Activated gamma-delta T cell treated with Interleukin-2 at 50 U/mL for 16 hours (primary cell): ENCODE data around the gene TBC1D9.
"Not testable (repeated sequence)": the region's sequence is repeated elsewhere in the genome, so short reads cannot be mapped to it uniquely, and the experiment has no call there.

ENCODE experiments used
- DNase-seq: peaks from one replicate; pipeline ENCODE4 v3.0.0-alpha.2; 2020

The TBC1D9 gene

GRCh38 chr4:140752291-140753068 is 3.7 kb downstream of the TBC1D9 start:
- no peak for DNase-seq

GRCh38 chr4:140750470-140750869 is 5.7 kb downstream of the TBC1D9 start:
- no peak for DNase-seq

GRCh38 chr4:140748171-140748570 is 8.0 kb downstream of the TBC1D9 start:
- DNase-seq = no peak

DNA sequence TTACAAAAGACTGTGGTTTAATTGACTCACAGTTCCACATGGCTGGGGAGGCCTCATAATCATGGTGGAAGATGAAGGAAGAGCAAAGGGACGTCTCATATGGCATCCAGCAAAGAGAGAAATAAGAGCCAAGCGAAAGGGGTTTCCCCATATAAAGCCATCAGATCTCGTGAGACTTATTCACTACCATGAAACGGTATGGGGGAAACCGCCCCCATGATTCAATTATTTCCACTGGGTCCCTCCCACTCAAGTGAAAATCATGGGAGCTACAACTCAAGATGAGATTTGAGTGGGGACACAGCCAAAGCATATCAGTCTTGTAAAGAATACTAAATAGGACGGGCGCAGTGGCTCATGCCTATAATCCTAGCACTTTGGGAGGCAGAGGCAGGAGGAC is 9.6 kb downstream of the TBC1D9 start:
- not testable (repeated sequence) for DNase-seq

DNA sequence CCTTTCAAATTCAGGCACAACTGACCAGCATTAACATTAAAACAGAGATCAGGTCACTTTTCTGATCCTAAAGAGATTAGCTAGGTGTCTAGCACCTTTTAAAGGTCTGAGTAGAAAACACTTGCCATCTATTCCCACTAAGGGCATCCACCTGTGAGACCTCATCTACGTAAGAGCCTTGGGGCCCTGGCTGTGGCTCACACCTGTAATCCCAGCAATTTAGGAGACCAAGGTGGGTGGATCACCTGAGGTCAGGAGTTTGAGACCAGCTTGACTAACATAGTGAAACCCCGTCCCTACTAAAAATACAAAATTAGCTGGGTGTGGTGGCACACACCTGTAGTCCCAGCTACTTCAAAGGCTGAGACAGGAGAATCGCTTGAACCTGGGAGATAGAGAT is 11.8 kb downstream of the TBC1D9 start:
- no peak for DNase-seq

DNA sequence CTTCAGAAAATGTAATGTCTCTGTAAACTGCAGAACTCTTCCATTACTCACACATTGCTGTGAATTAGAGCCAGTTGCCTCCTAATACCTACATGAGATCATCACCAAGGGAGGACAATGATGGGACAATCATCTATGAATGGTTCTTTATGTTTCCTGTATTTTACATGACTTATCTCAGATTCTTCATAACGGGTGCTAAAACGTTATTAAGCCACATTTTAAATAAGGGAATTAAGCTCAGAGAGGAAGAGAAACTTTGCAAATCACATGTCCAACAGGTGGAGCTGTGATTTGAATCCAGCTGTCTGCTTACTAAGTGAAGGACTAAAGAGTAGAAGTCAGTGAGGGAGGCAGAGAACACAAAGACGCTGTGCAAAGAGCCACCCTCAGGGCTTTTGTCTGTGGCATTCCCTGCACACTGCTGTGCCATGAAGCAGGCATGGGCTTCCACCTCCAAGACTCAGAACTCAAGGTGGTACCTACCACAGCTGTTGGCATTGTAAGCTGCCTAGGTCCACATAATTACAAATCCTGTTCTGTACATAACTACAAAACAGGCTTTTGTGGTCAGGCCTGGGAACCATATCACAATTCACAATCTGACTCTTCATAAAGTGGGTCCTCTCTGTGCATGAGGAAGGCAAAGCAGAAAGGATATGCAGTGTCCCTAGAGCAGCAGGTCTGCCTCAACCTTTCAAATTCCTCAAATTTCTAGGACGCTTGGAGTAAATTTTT is 12.8 kb downstream of the TBC1D9 start:
- no peak for DNase-seq

DNA sequence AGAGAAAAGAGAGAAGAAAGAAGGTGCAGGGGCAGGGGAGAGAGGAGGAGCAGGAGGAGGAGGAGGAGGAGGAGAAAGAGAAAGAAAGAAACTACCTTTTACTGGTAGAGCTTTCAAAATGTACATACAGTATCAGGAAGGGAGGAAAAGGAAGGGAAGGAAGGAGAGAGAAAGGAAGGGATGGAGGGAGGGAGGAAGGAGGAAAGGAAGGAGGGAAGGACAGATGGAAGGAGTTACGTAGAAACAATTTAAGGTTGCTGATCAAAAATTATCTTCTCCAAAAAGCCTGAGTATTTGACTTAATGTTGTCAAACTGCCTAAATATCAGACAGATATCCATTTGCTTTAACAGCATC is 13.4 kb downstream of the TBC1D9 start:
- no peak for DNase-seq

- no peak for DNase-seq
These were observed 15.1 kb downstream of the TBC1D9 start for GRCh38 chr4:140740906-140741670.

GRCh38 chr4:140740422-140740821 is 15.8 kb downstream of the TBC1D9 start:
- DNase-seq = no peak

GRCh38 chr4:140739971-140740370 is 16.2 kb downstream of the TBC1D9 start:
- no peak for DNase-seq

GRCh38 chr4:140738139-140738538 is 18.0 kb downstream of the TBC1D9 start:
- no peak for DNase-seq

GRCh38 chr4:140736669-140737343 is 19.4 kb downstream of the TBC1D9 start:
- no peak for DNase-seq

DNA sequence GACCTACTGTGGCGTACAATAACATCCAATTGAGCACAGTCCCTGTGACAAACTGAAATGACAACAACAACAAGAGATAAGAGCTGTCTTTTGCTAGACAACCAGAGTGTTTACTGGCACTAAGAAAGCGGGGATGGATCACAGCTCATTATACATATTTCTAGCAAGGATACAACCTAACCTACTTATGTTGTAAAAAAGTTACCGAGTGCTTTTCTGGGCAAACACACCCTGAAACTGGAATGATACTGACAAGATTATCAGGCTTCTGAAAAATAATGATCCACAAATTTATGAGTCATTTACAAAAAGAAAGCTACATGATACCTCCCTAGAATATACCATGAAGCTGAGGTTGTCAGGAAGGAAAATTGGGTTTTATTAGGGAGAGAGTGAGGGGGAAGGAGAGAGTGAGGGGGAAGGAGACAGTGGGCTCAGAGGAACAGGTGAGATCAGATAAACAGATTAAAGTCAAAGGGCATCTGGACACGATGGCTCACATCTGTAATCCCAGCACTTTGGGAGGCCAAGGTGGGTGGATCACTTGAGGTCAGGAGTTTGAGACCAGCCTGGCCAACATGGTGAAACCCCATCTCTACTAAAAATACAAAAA is 20.3 kb downstream of the TBC1D9 start:
- DNase-seq = no peak

- DNase-seq = no peak
These were observed 20.9 kb downstream of the TBC1D9 start for GRCh38 chr4:140735317-140735716.

GRCh38 chr4:140732780-140733179 is 23.4 kb downstream of the TBC1D9 start:
- no peak for DNase-seq

GRCh38 chr4:140729344-140730049 is 26.7 kb downstream of the TBC1D9 start:
- no peak for DNase-seq

DNA sequence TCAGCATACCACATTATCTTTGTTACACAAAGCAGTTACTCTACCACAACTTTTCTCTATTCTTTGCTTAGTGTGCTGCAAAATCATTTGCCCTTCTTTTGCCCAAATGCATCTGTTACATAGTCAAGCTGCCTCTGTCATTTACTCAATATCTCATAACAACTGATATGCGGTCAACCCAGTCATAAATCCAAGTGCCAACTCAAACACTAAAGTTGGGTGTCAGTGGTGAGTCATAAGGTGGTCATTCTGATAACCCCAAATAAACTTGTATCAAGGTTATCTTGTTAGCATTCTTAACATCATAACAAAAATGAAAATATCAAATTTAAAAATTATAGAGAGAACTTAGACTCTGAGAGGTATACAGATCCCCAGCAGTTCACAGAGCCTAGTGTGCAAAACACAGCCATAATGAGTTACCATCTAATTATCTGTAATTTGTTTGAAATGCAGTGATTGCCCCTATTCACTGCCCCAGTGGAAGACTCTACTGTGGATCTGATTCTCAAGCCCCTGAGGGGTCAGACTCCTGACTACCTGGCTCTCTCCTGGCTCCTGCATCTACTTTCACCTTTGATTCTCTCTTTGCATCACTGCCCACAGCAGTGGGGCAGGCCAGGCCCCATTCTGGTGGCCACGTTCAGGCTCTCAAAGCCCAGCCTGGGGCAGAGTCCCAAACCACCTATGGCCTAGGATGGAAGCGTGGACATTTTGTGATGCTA is 29.2 kb downstream of the TBC1D9 start:
- DNase-seq = no peak

DNA sequence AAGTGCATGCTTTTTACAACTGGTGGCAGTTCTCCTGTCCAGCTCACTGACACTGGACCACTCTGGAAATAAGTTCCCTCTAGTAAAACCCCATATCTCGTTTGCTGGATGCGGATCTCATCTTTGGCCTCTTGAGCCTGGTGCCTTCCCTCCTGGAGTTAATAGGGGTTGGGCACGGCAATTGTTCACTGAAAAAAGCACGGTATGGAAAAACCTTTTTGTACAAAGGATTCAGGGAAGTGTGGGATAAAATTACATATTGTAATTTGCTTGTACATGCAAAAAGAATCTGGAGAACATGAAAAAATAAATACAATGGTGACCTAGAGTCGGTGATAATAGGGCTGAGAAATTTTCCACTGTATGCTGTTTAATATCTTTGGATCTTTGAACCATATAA is 30.6 kb downstream of the TBC1D9 start:
- DNase-seq = no peak

GRCh38 chr4:140724760-140725159 is 31.4 kb downstream of the TBC1D9 start:
- DNase-seq = no peak

GRCh38 chr4:140720387-140721304 is 35.5 kb downstream of the TBC1D9 start:
- no peak for DNase-seq
